ENCODE data around the gene GALNT9.
"Not testable (repeated sequence)": the region's sequence is repeated elsewhere in the genome, so short reads cannot be mapped to it uniquely, and the experiment has no call there.

GALNT9 gene

DNA sequence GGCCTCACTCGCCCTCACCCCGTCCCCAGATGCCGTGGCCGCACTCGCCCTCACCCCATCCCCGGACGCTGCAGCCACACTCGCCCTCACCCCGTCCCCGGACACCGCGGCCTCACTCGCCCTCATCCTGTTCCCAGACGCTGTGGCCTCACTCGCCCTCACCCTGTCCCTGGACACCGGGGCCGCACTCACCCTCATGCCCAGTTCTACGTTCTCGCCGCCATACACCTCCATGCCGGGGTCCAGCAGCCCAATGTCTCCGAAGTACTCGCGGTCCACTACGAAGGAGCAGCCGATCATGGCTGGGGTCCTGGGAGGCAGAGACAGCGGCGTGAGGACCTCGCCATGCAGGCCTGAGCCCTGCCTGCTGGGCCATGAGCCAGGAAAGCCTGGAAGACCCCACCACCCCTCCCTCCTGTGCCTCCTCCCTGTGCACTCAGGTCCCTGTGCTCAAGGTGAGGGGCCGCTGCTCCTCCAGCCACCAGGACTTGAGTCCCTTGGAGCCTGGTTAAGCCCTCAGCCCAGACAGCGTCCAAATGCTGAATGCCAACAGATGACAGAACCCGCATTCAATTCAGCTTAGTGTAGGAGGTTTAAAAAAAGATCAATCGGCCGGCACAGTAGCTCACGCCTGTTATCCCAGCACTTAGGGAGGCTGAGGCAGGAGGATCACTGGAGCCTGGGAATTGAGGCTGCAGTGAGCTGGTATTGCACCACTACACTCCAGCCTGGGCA, 81.5 kb downstream of the GALNT9 start:
- DNase-seq = no peak

GRCh38 chr12:132246997-132247717, 82.2 kb downstream of the GALNT9 start:
- no peak for DNase-seq

DNA sequence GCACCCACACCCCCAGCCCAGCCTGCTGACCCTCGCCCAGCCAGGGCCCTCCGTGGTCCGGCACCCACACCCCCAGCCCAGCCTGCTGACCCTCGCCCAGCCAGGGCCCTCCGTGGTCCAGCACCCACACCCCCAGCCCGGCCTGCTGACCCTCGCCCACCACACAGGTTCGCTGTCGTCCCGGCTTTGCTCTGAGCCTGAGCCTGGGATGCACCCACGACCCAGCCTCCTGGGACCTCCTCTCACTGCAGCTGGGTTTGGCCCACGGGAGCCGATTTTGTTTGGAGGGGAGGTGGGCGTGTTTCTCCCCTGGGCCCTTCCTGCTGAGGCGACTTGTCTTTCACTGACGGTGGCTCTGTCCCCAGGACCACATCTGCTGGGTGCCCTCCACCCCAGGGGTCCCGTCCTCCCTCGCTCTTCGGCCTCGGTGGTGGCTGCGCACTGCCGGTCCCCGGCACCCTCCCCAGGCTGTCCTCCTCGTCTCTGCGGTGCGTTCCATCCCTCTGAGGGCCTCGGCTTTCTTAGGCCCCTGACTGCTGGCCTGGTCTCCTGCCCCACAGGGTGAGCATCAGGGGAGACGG, 83.8 kb downstream of the GALNT9 start:
- DNase-seq = no peak

DNA sequence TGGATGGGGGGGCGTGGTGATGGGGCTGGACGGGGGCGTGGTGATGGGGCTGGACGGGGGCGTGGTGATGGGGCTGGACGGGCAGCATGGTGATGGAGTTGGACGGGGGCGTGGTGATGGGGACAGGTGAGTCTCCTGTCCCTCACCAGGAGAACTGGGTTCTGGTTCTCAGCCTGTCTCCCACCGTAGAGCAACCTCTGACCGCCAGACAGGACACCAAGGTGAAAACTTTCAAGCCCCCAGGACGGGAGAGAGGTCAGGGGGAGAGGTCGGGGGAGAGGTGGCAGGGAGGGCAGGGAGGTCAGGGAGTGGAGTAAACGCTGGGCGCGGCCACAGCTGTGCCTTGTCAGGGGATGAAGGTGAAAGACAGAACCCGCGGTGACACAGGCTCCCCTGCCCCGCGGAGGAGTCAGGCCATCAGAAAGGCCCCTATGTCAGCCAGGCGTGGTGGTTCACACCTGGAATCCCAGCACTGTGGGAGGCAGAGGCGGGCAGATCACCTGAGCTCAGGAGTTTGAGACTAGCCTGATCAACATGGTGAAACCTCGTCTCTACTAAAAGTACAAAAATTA, 84.6 kb downstream of the GALNT9 start:
- no peak for DNase-seq

DNA sequence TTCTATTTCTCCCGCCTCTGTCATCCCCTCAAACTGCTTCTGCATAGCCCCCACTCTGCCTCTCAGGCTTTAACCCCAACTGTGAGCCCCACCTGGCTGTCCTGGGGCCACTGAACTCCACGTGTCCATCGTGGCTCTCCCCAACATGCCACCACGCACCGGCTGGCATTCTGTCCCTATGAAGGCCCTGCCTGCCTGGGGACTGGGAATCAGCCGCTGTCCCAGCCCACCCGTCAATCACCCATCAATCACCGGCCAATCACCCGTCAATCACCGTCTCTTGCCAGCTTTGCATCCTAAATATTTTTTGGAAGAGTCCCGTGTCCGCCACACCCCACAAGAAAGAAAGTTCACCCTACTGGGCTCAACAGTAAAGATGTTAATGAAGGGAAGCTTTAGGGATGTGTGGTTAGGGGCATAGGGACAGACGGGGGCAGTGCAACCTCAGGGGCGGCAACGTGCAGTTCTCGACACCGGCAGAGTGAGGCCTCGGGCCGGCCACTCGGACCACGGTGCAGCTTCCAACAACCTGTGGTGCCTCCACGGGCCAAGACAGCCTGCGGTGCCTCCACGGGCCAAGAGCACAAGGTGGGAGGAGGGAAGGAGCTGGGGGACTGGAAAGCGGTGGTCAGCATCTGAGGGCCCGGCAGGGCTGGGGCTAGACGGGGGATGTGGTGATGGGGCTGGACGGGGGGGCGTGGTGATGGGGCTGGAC, 85.6 kb downstream of the GALNT9 start:
- DNase-seq = no peak

- DNase-seq = not testable (repeated sequence)
Observed at GRCh38 chr12:132243171-132243570, 86.2 kb downstream of the GALNT9 start.

- not testable (repeated sequence) for DNase-seq
Observed at GRCh38 chr12:132240669-132241007, 88.8 kb downstream of the GALNT9 start.

DNA sequence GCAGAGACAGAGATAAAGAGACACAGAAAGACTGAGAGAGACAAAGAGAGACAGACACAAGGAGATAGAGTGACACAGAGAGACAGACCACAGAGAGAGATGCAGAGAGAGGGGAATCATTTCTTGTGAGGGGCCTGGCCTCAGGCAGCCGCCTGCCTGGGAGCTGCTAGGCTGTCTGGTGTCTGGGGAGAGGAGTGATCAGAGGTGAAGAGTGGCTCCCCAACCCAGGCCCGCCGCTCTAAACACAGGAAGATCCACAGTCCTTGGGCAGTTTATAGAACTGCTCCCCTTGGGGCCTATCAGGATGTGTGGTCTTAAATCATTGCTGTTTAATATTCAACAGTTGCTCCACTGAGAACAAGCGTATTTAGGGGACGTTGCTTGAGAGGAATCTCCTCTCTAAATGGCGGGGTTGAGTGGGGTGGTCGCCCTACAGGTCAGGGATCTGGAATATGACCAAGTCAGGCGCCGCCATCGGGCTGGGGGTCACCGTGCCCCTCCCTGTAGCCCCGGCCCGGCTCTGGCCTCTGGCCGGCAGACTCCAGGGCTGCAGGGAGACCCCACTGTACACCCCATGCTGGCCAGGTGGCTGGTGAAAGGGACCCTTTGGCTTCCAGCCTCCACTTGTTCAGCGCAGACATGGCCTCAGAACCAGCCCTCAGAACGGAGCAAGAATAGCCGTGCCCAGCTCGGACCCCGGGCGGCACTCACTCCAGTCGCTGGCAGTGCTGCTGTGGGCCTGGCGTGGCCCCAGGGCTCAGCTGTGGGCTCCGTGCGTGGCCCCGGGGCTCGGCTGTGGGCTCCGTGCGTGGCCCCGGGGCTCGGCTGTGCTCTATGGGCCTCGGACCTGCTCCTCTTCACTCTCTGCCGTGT, 89.4 kb downstream of the GALNT9 start:
- no peak for DNase-seq

DNA sequence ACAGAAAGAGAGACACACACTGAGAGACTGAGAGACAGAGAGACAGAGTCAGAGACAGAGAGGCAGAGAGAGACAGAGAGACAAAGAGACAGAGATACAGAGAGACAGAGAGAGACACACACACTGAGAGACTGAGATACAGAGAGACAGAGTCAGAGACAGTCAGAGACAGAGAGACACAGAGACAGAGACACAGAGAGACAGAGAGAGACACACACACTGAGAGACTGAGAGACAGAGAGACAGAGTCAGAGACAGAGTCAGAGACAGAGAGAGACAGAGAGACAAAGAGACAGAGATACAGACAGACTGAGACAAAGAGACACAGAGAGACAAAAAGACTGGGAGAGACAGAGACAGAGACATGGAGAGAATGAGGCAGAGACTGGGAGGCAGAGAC, 90.0 kb downstream of the GALNT9 start:
- DNase-seq = no peak

- no peak for DNase-seq
Observed at GRCh38 chr12:132238884-132239283, 90.5 kb downstream of the GALNT9 start.

- DNase-seq = no peak
Observed at GRCh38 chr12:132238488-132238854, 90.9 kb downstream of the GALNT9 start.

GRCh38 chr12:132237772-132238487, 91.5 kb downstream of the GALNT9 start:
- DNase-seq = no peak

- DNase-seq = no peak
Observed at GRCh38 chr12:132236930-132237771, 92.2 kb downstream of the GALNT9 start.

DNA sequence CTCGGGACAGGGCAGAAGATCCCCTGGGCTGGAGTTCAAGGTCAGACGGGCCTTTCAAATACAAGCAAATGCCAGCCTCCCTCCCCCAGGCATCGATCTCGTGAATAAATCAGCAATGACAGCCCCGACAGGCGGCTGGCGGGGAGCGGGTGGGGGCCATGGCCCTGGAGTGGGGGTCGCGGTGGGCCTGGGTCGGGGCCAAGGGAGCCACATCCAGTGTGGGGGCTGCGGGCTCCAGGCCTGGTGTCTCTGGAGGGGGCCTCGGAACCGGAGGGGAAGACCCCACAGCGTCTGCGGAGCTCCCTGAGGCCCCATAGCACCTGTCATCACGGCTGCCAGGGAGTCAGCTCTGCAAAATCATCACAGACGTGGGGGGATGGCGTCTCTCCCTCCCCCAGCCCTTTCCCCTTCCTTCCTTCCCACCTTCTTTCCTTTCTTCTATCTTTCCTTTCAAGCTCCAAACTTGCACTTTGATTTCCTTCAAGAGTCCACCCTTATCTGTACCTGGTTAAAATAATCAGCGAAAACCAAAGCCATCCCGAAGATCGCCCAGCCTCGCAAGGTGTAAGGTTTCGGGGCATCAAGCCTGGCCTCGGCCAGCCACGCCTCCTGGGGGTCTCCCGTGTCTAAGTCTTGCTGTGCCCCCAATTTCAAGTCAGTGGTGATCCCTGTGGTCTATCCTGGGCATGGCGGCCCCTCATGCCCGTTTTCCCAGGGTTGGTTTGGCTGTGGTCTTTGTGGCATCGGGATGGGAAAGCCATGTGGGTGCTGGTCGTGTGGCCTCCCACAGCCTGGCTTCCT, 93.1 kb downstream of the GALNT9 start:
- DNase-seq = no peak

- DNase-seq = no peak
Observed at GRCh38 chr12:132235116-132235820, 94.1 kb downstream of the GALNT9 start.

- DNase-seq = no peak
Observed at GRCh38 chr12:132230381-132230780, 99.0 kb downstream of the GALNT9 start.

DNA sequence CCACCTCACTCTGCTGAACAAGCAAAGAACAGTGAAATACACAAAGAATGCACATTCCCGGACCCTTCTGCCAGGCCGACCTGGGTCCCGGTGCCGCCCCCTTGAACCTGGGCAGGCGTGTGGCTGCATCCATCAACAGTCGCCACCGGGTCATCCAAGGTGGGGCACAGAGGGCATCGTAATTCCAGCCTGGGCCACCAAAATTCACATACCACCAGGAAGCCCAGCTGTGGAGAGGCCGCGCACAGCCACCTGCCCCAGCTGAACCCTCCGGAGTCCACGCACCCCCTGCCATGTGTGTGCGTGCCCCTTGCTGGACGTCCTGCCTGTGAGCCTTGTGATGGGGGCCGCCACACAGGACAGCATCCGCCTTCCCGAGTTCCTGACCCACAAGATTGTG, 99.5 kb downstream of the GALNT9 start:
- no peak for DNase-seq

DNA sequence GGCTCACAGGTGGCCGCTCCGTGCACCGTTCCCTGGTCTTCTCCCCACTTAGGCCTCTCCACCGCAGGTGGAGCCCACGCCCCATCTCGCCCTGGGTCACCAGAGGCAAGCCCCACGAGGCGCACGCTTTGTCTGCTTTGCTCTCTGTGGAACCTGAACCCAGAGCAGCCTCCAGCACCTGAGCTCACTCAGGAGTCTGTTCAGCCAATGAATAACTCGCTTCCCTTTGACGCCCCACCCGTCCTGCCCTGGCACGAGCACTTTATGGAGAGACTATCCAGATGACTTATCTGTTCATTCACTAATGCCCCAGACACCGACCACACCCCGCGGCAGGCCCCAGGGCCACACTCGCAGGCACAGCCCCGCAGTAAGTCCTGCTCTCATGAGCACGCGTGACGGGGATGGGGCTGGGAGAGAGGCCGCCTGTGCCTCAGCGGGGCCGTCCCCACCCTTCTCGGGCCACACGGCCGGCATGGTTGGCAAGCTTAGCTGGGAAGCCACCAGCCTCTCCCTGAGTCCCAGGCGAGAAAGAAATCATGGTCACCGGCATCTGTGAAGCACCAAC, 100.1 kb downstream of the GALNT9 start:
- no peak for DNase-seq
